ENCODE measurements around the gene HPSE.

GRCh38 chr4:83364312-83364711 lies 29.7 kb upstream of the HPSE start:
- TF ChIP-seq YY1 (IDR thresholded peaks at IDR 0.05; ENCODE audit: insufficient read depth, insufficient read length) (no peak), SUZ12 (IDR thresholded peaks at IDR 0.05; ENCODE audit: extremely low read depth, insufficient read depth, insufficient read length) (no peak)

All from NT2/D1 (cell line).